Endothelial cell of umbilical vein (primary cell): ENCODE data around the gene ANKS1B. TPM values are rescaled to one million over a fixed set of nuclear protein-coding genes. Genes with fewer than 3 reads are reported as not detected.

Source experiments
- BruUV-seq: library from RNA; stranded (reverse); fragments of 400-500 nt; replicated peaks from 2 replicates; lab custom pipeline; 2021; lab: Mats Ljungman, UMichigan
- CTCF ChIA-PET: fragments of 300-600, 350-600 bp; sonication (Branson Sonifier 250); formaldehyde crosslinking; loops from one replicate; lab custom pipeline; 2021; ENCODE audit warnings: antibody characterized with exemption, inconsistent platforms; lab: Charles Lee
- POLR2A ChIA-PET: fragments of 300-600, 350-600 bp; sonication (Branson Sonifier 250); formaldehyde crosslinking; loops from one replicate; lab custom pipeline; 2021; ENCODE audit warnings: antibody characterized with exemption, inconsistent platforms; lab: Charles Lee
- DNase-seq: peaks from one replicate; pipeline ENCODE4 v3.0.0-alpha.2; 2011; ENCODE audit warnings: low read depth, low spot score
- FAIRE-seq: peaks from 2 replicates; lab custom pipeline; 2011; peaks lifted over from hg19 to GRCh38; lab: Jason Lieb, UNC
- H2AFZ ChIP-seq: 2 replicates; pipeline ENCODE4 v1.6.0; 2012; ENCODE audit warnings: low read depth, low read length, control low read depth, inconsistent platforms
- H3K27ac ChIP-seq: 2 replicates; pipeline ENCODE4 v1.5.1; 2011; ENCODE audit warnings: low read depth, mild to moderate bottlenecking, control low read depth, low read length, moderate library complexity; ENCODE audit not compliant: insufficient read depth
- H3K27me3 ChIP-seq, 2 experiments: 2 replicates each; pipeline versions ENCODE4 v1.6.0 to v1.6.1; 2011; ENCODE audit warnings: low read length in 2 of 2, mixed read lengths in 1 of 2; ENCODE audit not compliant: control insufficient read depth in 2 of 2, insufficient read depth in 2 of 2
- H3K36me3 ChIP-seq, 2 experiments: 2 replicates in 1 of 2; 3 replicates in 1 of 2; pipeline ENCODE4 v1.5.1; 2011; ENCODE audit warnings: low read length in 2 of 2, mild to moderate bottlenecking in 1 of 2, moderate library complexity in 1 of 2; ENCODE audit not compliant: control insufficient read depth in 2 of 2, insufficient read depth in 2 of 2; ENCODE audit errors: extremely low read depth in 1 of 2
- H3K4me1 ChIP-seq: 3 replicates; pipeline ENCODE4 v1.5.1; 2011; ENCODE audit warnings: mild to moderate bottlenecking, low read length; ENCODE audit not compliant: control insufficient read depth, insufficient read depth; ENCODE audit errors: extremely low read depth
- H3K4me2 ChIP-seq: 2 replicates; pipeline ENCODE4 v1.6.1; 2011; ENCODE audit warnings: low read length, control low read depth, mixed read lengths; ENCODE audit not compliant: insufficient read depth
- H3K4me3 ChIP-seq, 3 experiments: fragments of 200-600 bp in 1 of 3; sonication (generic), shearing (Covaris generic) in 1 of 3; replicated peaks in 1 of 3; 2 replicates each; pipeline ENCODE4 v1.5.1; 2011 to 2016; ENCODE audit warnings: control low read depth in 3 of 3, low read length in 3 of 3, mild to moderate bottlenecking in 2 of 3, inconsistent platforms in 1 of 3, low read depth in 1 of 3, moderate library complexity in 1 of 3; ENCODE audit not compliant: insufficient read depth in 1 of 3
- H3K79me2 ChIP-seq: 2 replicates; pipeline ENCODE4 v1.6.0; 2012; ENCODE audit warnings: low read length, inconsistent platforms; ENCODE audit not compliant: control insufficient read depth, insufficient read depth
- H3K9ac ChIP-seq: replicated peaks from 2 replicates; pipeline ENCODE3; 2011; ENCODE audit warnings: low read length, control low read depth; ENCODE audit not compliant: insufficient read depth; ENCODE audit errors: extremely low read depth
- H3K9me1 ChIP-seq: replicated peaks from 3 replicates; pipeline ENCODE4 v1.6.0; 2011; ENCODE audit warnings: mild to moderate bottlenecking, low read length; ENCODE audit not compliant: control insufficient read depth, insufficient read depth; ENCODE audit errors: extremely low read depth
- H3K9me3 ChIP-seq: replicated peaks from 2 replicates; pipeline ENCODE4 v1.5.1; 2012; ENCODE audit warnings: low read length, inconsistent platforms; ENCODE audit not compliant: control insufficient read depth, insufficient read depth
- H4K20me1 ChIP-seq: replicated peaks from 2 replicates; pipeline ENCODE3; 2011; ENCODE audit warnings: mild to moderate bottlenecking, low read length; ENCODE audit not compliant: control insufficient read depth, insufficient read depth; ENCODE audit errors: extremely low read depth
- CTCF ChIP-seq, 2 donors: IDR thresholded peaks; 1 replicate in 1 of 2; 2 replicates in 1 of 2; pipeline ENCODE4 v1.5.1; 2011; ENCODE audit warnings: low read length in 2 of 2, mild to moderate bottlenecking in 2 of 2, moderate library complexity in 2 of 2, control low read depth in 1 of 2, inconsistent platforms in 1 of 2, low read depth in 1 of 2; ENCODE audit not compliant: insufficient read depth in 1 of 2; ENCODE audit errors: extremely low read depth in 1 of 2
- EZH2 ChIP-seq: IDR thresholded peaks from 2 replicates; pipeline ENCODE4 v1.6.1; 2012; ENCODE audit warnings: borderline replicate concordance, low read depth, mild to moderate bottlenecking, moderate library complexity, low read length, inconsistent platforms; ENCODE audit not compliant: severe bottlenecking
- FOS ChIP-seq: IDR thresholded peaks from 2 replicates; pipeline ENCODE4 v1.6.1; 2011; ENCODE audit warnings: mild to moderate bottlenecking, low read length, moderate library complexity, borderline replicate concordance; ENCODE audit not compliant: insufficient read depth
- GATA2 ChIP-seq: IDR thresholded peaks from 2 replicates; pipeline ENCODE4 v1.7.0; 2011; ENCODE audit warnings: low read depth, mild to moderate bottlenecking, moderate library complexity, mixed read lengths, low read length; ENCODE audit not compliant: insufficient read length, insufficient read depth
- JUN ChIP-seq: IDR thresholded peaks from 2 replicates; pipeline ENCODE4 v1.6.1; 2011; ENCODE audit warnings: borderline replicate concordance, low read depth; ENCODE audit not compliant: insufficient read length, insufficient read depth
- MAX ChIP-seq: IDR thresholded peaks from 2 replicates; pipeline ENCODE4 v1.6.1; 2011; ENCODE audit not compliant: insufficient read depth, insufficient read length
- MYC ChIP-seq: IDR thresholded peaks from one replicate; pipeline ENCODE4 v1.6.1; 2011; ENCODE audit warnings: mild to moderate bottlenecking, low read depth, low read length
- POLR2A ChIP-seq: IDR thresholded peaks from 2 replicates; pipeline ENCODE4 v1.6.1; 2012; ENCODE audit warnings: low read depth, mild to moderate bottlenecking, control low read depth, low read length
- POLR2AphosphoS5 ChIP-seq: IDR thresholded peaks from 2 replicates; pipeline ENCODE4 v1.6.1; 2012; ENCODE audit warnings: low read depth, mild to moderate bottlenecking, control low read depth, low read length, moderate library complexity; ENCODE audit not compliant: insufficient read depth
- dilution Hi-C: fragments of 300-500 bp; cut with MboI; formaldehyde crosslinking; loops from one replicate; pipeline ENCODE4 v1.15.0; 2019; ENCODE audit warnings: low sequenced_read_pairs; ENCODE audit not compliant: extremely low pct_ligation_motif_present
- intact Hi-C: fragments of 100-400 bp; cut with micrococcal nuclease; formaldehyde crosslinking; loops from one replicate; pipeline ENCODE4 v1.10.0; 2022
- polyA plus RNA-seq, 4 experiments: library from polyadenylated mRNA; depleted of rRNA in 3 of 4; stranded (reverse) in 3 of 4; unstranded in 1 of 4; fragments of >200 nt; gene quantifications; 2 replicates each; pipeline versions ENCODE4 v1.2.1 to v1.2.3, GENCODE V29; 2011 to 2012; ENCODE audit warnings: missing spikeins in 1 of 4
- total RNA-seq: library from RNA; stranded (reverse); gene quantifications from 2 replicates; pipeline ENCODE4 v1.2.3, GENCODE V29; 2021

ANKS1B gene
- total and polyA plus RNA-seq, 2 donors (not counting 3 experiments of a cell fraction or from before 2014, with no cell fraction given), result 0.15 to 0.38 TPM

GRCh38 chr12:99806304-99806703 is 178.4 kb downstream of the ANKS1B start:
- no peaks in the 10 kb centered on the region for H3K9me3 ChIP-seq
- no peak for FAIRE-seq
- H4K20me1 ChIP-seq, result no peaks in the 10 kb centered on the region
- no peak for DNase-seq
- no peak overlapping the region for H3K4me3 ChIP-seq
- H3K36me3 ChIP-seq, result no peaks in the 10 kb centered on the region
- H2AFZ ChIP-seq, result no peak overlapping the region
- H3K79me2 ChIP-seq, result no peaks in the 10 kb centered on the region
- BruUV-seq, result no TSS peak
- no peaks in the 10 kb centered on the region for H3K9me1 ChIP-seq
- no peak for TF ChIP-seq FOS
- ChIA-PET POLR2A (no interaction called here), CTCF (no interaction called here)
- no peak overlapping the region for H3K4me2 ChIP-seq
- H3K4me1 ChIP-seq, result no peaks in the 10 kb centered on the region
- dilution Hi-C loops, result no loop called here
- H3K27me3 ChIP-seq, result peaks cover 0 to 2% of the 10 kb centered on the region in 2 experiments
- no peak overlapping the region for H3K9ac ChIP-seq
- intact Hi-C loops, result no loop called here
- no peak overlapping the region for H3K27ac ChIP-seq

GRCh38 chr12:99804715-99805114 is 180.0 kb downstream of the ANKS1B start:
- Histone ChIP-seq H3K79me2 (no peaks in the 10 kb centered on the region), H3K4me3 (no peak overlapping the region), H4K20me1 (no peaks in the 10 kb centered on the region), H3K9me1 (no peaks in the 10 kb centered on the region), H3K27ac (no peak overlapping the region), H3K9ac (no peak overlapping the region), H3K4me2 (no peak overlapping the region), H2AFZ (no peak overlapping the region), H3K36me3 (no peaks in the 10 kb centered on the region), H3K4me1 (no peaks in the 10 kb centered on the region), H3K27me3 (no peaks in the 10 kb centered on the region), H3K9me3 (no peaks in the 10 kb centered on the region)
- BruUV-seq, result no TSS peak
- DNase-seq (no peak), FAIRE-seq (no peak)
- intact Hi-C loops (no loop called here), dilution Hi-C loops (no loop called here)
- ChIA-PET POLR2A (no interaction called here), CTCF (no interaction called here)
- no peak for TF ChIP-seq EZH2
- TF ChIP-seq FOS, result no peak
- no peak for TF ChIP-seq GATA2
- no peak for TF ChIP-seq MAX
- TF ChIP-seq CTCF (IDR thresholded peaks at IDR 0.05; ENCODE audit: extremely low read depth in 1 of 2, insufficient read depth in 1 of 2, low read depth in 1 of 2, low read length in 2 of 2), result no peak
- no peak for TF ChIP-seq POLR2A
- no peak for TF ChIP-seq POLR2AphosphoS5
- TF ChIP-seq JUN, result no peak
- no peak for TF ChIP-seq MYC
